ENCODE data around the gene TPM2. TPM values are rescaled to one million over a fixed set of nuclear protein-coding genes. Genes with fewer than 3 reads are reported as not detected.
A peak's percentile ranks its signal among the peaks of the same experiment; 100 is the strongest.

The TPM2 gene
- total RNA-seq, 1 donor from 2014 or later = 4,180 TPM

GRCh38 chr9:35730486-35730854 lies 40.7 kb upstream of the TPM2 start:
- Histone ChIP-seq H3K27ac (ENCODE audit: low read depth, low read length) (peak overlapping the region; percentile 95), H3K27me3 (ENCODE audit: control insufficient read depth in 3 of 3, insufficient read depth in 3 of 3, low read length in 3 of 3) (no peaks in the 10 kb centered on the region), H3K9ac (ENCODE audit: low read depth in 1 of 3, low read length in 3 of 3) (peak overlapping the region; percentile 93 to 98 (median 95)), H3K9me3 (ENCODE audit: control insufficient read depth in 3 of 3, low read length in 3 of 3) (no peaks in the 10 kb centered on the region), H3K4me3 (ENCODE audit: low read length in 3 of 3) (peak overlapping the region; percentile 90 to 96 (median 95)), H3K4me1 (ENCODE audit: control insufficient read depth in 3 of 3, insufficient read depth in 3 of 3, low read length in 3 of 3) (peaks cover 56 to 63% (median 57%) of the 10 kb centered on the region in 3 donors), H3K36me3 (ENCODE audit: control insufficient read depth in 3 of 3, insufficient read depth in 3 of 3, low read length in 3 of 3) (peaks cover 7 to 17% (median 9%) of the 10 kb centered on the region in 3 donors)

- H3K36me3 ChIP-seq (ENCODE audit: control insufficient read depth in 3 of 3, insufficient read depth in 3 of 3, low read length in 3 of 3) = peaks cover 9 to 17% (median 10%) of the 10 kb centered on the region in 3 donors
- H3K27ac ChIP-seq (ENCODE audit: low read depth, low read length) = peak overlapping the region; percentile 95
- peak overlapping the region; percentile 59 to 96 (median 95) for H3K4me3 ChIP-seq (ENCODE audit: low read length in 3 of 3)
- H3K4me1 ChIP-seq (ENCODE audit: control insufficient read depth in 3 of 3, insufficient read depth in 3 of 3, low read length in 3 of 3) = peaks cover 56 to 63% (median 57%) of the 10 kb centered on the region in 3 donors
- H3K27me3 ChIP-seq (ENCODE audit: control insufficient read depth in 3 of 3, insufficient read depth in 3 of 3, low read length in 3 of 3) = no peaks in the 10 kb centered on the region
- H3K9me3 ChIP-seq (ENCODE audit: control insufficient read depth in 3 of 3, low read length in 3 of 3) = no peaks in the 10 kb centered on the region
- peak overlapping the region; percentile 17 to 51 (median 36) for H3K9ac ChIP-seq (ENCODE audit: low read depth in 1 of 3, low read length in 3 of 3)
These were observed 40.2 kb upstream of the TPM2 start for GRCh38 chr9:35729700-35730485.

- peaks cover 16 to 21% (median 18%) of the 10 kb centered on the region in 3 donors for H3K36me3 ChIP-seq (ENCODE audit: control insufficient read depth in 3 of 3, insufficient read depth in 3 of 3, low read length in 3 of 3)
- H3K9me3 ChIP-seq (ENCODE audit: control insufficient read depth in 3 of 3, low read length in 3 of 3) = no peaks in the 10 kb centered on the region
- H3K27ac ChIP-seq (ENCODE audit: low read depth, low read length) = peak overlapping the region; percentile 95
- H3K27me3 ChIP-seq (ENCODE audit: control insufficient read depth in 3 of 3, insufficient read depth in 3 of 3, low read length in 3 of 3) = no peaks in the 10 kb centered on the region
- peak overlapping the region; percentile 17 to 51 (median 36) for H3K9ac ChIP-seq (ENCODE audit: low read depth in 1 of 3, low read length in 3 of 3)
- H3K4me1 ChIP-seq (ENCODE audit: control insufficient read depth in 3 of 3, insufficient read depth in 3 of 3, low read length in 3 of 3) = peaks cover 56 to 63% (median 57%) of the 10 kb centered on the region in 3 donors
- peak overlapping the region in 2 of 3 donors; percentile 59 to 95 for H3K4me3 ChIP-seq (ENCODE audit: low read length in 3 of 3)
These were observed 39.4 kb upstream of the TPM2 start for GRCh38 chr9:35729101-35729500.

- Histone ChIP-seq H3K9ac (ENCODE audit: low read depth in 1 of 3, low read length in 3 of 3) (peak overlapping the region; percentile 36 to 69 (median 53)), H3K36me3 (ENCODE audit: control insufficient read depth in 3 of 3, insufficient read depth in 3 of 3, low read length in 3 of 3) (peaks cover 23 to 29% (median 25%) of the 10 kb centered on the region in 3 donors), H3K4me3 (ENCODE audit: low read length in 3 of 3) (peak overlapping the region; percentile 24 to 64 (median 58)), H3K27me3 (ENCODE audit: control insufficient read depth in 3 of 3, insufficient read depth in 3 of 3, low read length in 3 of 3) (no peaks in the 10 kb centered on the region), H3K27ac (ENCODE audit: low read depth, low read length) (peak overlapping the region; percentile 95), H3K9me3 (ENCODE audit: control insufficient read depth in 3 of 3, low read length in 3 of 3) (no peaks in the 10 kb centered on the region), H3K4me1 (ENCODE audit: control insufficient read depth in 3 of 3, insufficient read depth in 3 of 3, low read length in 3 of 3) (peaks cover 54 to 56% (median 56%) of the 10 kb centered on the region in 3 donors)
These were observed 38.6 kb upstream of the TPM2 start for GRCh38 chr9:35728041-35728971.

GRCh38 chr9:35727676-35728040 lies 37.9 kb upstream of the TPM2 start:
- H3K4me1 ChIP-seq (ENCODE audit: control insufficient read depth in 3 of 3, insufficient read depth in 3 of 3, low read length in 3 of 3) = peaks cover 48 to 49% (median 49%) of the 10 kb centered on the region in 3 donors
- peak overlapping the region; percentile 95 for H3K27ac ChIP-seq (ENCODE audit: low read depth, low read length)
- H3K9me3 ChIP-seq (ENCODE audit: control insufficient read depth in 3 of 3, low read length in 3 of 3) = no peaks in the 10 kb centered on the region
- peak overlapping the region; percentile 36 to 69 (median 53) for H3K9ac ChIP-seq (ENCODE audit: low read depth in 1 of 3, low read length in 3 of 3)
- peaks cover 28 to 33% (median 29%) of the 10 kb centered on the region in 3 donors for H3K36me3 ChIP-seq (ENCODE audit: control insufficient read depth in 3 of 3, insufficient read depth in 3 of 3, low read length in 3 of 3)
- peak overlapping the region; percentile 24 to 64 (median 58) for H3K4me3 ChIP-seq (ENCODE audit: low read length in 3 of 3)
- no peaks in the 10 kb centered on the region for H3K27me3 ChIP-seq (ENCODE audit: control insufficient read depth in 3 of 3, insufficient read depth in 3 of 3, low read length in 3 of 3)

GRCh38 chr9:35726931-35727330 lies 37.2 kb upstream of the TPM2 start:
- peak overlapping the region; percentile 95 for H3K27ac ChIP-seq (ENCODE audit: low read depth, low read length)
- peaks cover 48% of the 10 kb centered on the region in 3 donors for H3K4me1 ChIP-seq (ENCODE audit: control insufficient read depth in 3 of 3, insufficient read depth in 3 of 3, low read length in 3 of 3)

GRCh38 chr9:35725362-35725761 lies 35.6 kb upstream of the TPM2 start:
- peaks cover 37 to 39% (median 37%) of the 10 kb centered on the region in 3 donors for H3K4me1 ChIP-seq (ENCODE audit: control insufficient read depth in 3 of 3, insufficient read depth in 3 of 3, low read length in 3 of 3)
- H3K9me3 ChIP-seq (ENCODE audit: control insufficient read depth in 3 of 3, low read length in 3 of 3) = no peaks in the 10 kb centered on the region
- peaks cover 50 to 56% (median 51%) of the 10 kb centered on the region in 3 donors for H3K36me3 ChIP-seq (ENCODE audit: control insufficient read depth in 3 of 3, insufficient read depth in 3 of 3, low read length in 3 of 3)
- H3K27me3 ChIP-seq (ENCODE audit: control insufficient read depth in 3 of 3, insufficient read depth in 3 of 3, low read length in 3 of 3) = no peaks in the 10 kb centered on the region
- H3K4me3 ChIP-seq (ENCODE audit: low read length in 3 of 3) = no peak overlapping the region
- H3K27ac ChIP-seq (ENCODE audit: low read depth, low read length) = no peak overlapping the region
- H3K9ac ChIP-seq (ENCODE audit: low read depth in 1 of 3, low read length in 3 of 3) = no peak overlapping the region

More at GRCh38 chr9:35726931-35727330, 37.2 kb upstream of the TPM2 start:
- H3K9me3 ChIP-seq (ENCODE audit: control insufficient read depth in 3 of 3, low read length in 3 of 3) = no peaks in the 10 kb centered on the region
- H3K4me3 ChIP-seq (ENCODE audit: low read length in 3 of 3) = no peak overlapping the region
- peak overlapping the region in 1 of 3 donors; percentile 69 for H3K9ac ChIP-seq (ENCODE audit: low read depth in 1 of 3, low read length in 3 of 3)
- H3K27me3 ChIP-seq (ENCODE audit: control insufficient read depth in 3 of 3, insufficient read depth in 3 of 3, low read length in 3 of 3) = no peaks in the 10 kb centered on the region
- H3K36me3 ChIP-seq (ENCODE audit: control insufficient read depth in 3 of 3, insufficient read depth in 3 of 3, low read length in 3 of 3) = peaks cover 36 to 40% (median 36%) of the 10 kb centered on the region in 3 donors

- Histone ChIP-seq H3K9me3 (ENCODE audit: control insufficient read depth in 3 of 3, low read length in 3 of 3) (no peaks in the 10 kb centered on the region), H3K36me3 (ENCODE audit: control insufficient read depth in 3 of 3, insufficient read depth in 3 of 3, low read length in 3 of 3) (peaks cover 64 to 66% (median 65%) of the 10 kb centered on the region in 3 donors), H3K4me1 (ENCODE audit: control insufficient read depth in 3 of 3, insufficient read depth in 3 of 3, low read length in 3 of 3) (peaks cover 22 to 24% (median 22%) of the 10 kb centered on the region in 3 donors), H3K27ac (ENCODE audit: low read depth, low read length) (no peak overlapping the region), H3K4me3 (ENCODE audit: low read length in 3 of 3) (no peak overlapping the region), H3K9ac (ENCODE audit: low read depth in 1 of 3, low read length in 3 of 3) (no peak overlapping the region), H3K27me3 (ENCODE audit: control insufficient read depth in 3 of 3, insufficient read depth in 3 of 3, low read length in 3 of 3) (no peaks in the 10 kb centered on the region)
These were observed 34.2 kb upstream of the TPM2 start for GRCh38 chr9:35723908-35724307.

- peaks cover 69 to 71% (median 70%) of the 10 kb centered on the region in 3 donors for H3K36me3 ChIP-seq (ENCODE audit: control insufficient read depth in 3 of 3, insufficient read depth in 3 of 3, low read length in 3 of 3)
- H3K4me1 ChIP-seq (ENCODE audit: control insufficient read depth in 3 of 3, insufficient read depth in 3 of 3, low read length in 3 of 3) = peaks cover 17 to 20% (median 17%) of the 10 kb centered on the region in 3 donors
- no peaks in the 10 kb centered on the region for H3K27me3 ChIP-seq (ENCODE audit: control insufficient read depth in 3 of 3, insufficient read depth in 3 of 3, low read length in 3 of 3)
- H3K9ac ChIP-seq (ENCODE audit: low read depth in 1 of 3, low read length in 3 of 3) = no peak overlapping the region
- H3K4me3 ChIP-seq (ENCODE audit: low read length in 3 of 3) = no peak overlapping the region
- no peaks in the 10 kb centered on the region for H3K9me3 ChIP-seq (ENCODE audit: control insufficient read depth in 3 of 3, low read length in 3 of 3)
- H3K27ac ChIP-seq (ENCODE audit: low read depth, low read length) = no peak overlapping the region
These were observed 33.7 kb upstream of the TPM2 start for GRCh38 chr9:35723426-35723825.

Data from skeletal muscle tissue (tissue), 4 donors.